ENCODE results near the gene FUT9.

GRCh38 chr6:96213784-96214183 lies 198.0 kb downstream of the FUT9 start:
- TF ChIP-seq RAD21 (IDR thresholded peaks at IDR 0.05; ENCODE audit: low read depth), result no peak
- no peak for TF ChIP-seq REST (IDR thresholded peaks at IDR 0.05; ENCODE audit: low read depth)
- no peak for TF ChIP-seq TAF1 (IDR thresholded peaks at IDR 0.05; ENCODE audit: low read depth)
- TF ChIP-seq NFIC (IDR thresholded peaks at IDR 0.05), result no peak
- TF ChIP-seq EP300 (IDR thresholded peaks at IDR 0.05; ENCODE audit: borderline replicate concordance), result no peak
- TF ChIP-seq ZBTB7A (IDR thresholded peaks at IDR 0.05; ENCODE audit: low read depth), result no peak
- TF ChIP-seq MAX (IDR thresholded peaks at IDR 0.05), result no peak
- no peak for TF ChIP-seq USF1 (IDR thresholded peaks at IDR 0.05)
- no peak for TF ChIP-seq CREB1 (IDR thresholded peaks at IDR 0.05; ENCODE audit: low read depth)
